PC-3 (cell line): ENCODE measurements around the gene CHRNG. TPM values are rescaled to one million over a fixed set of nuclear protein-coding genes. Genes with fewer than 3 reads are reported as not detected.

ENCODE experiments used
- ATAC-seq: fragments of 200-7000 bp; cut with Tn5 transposase; 2 replicates; pipeline ENCODE4 v1.9.1; 2020; ENCODE audit warnings: mild to moderate bottlenecking, moderate library complexity
- BruUV-seq: library from RNA; stranded (reverse); fragments of 400-500 nt; replicated peaks from 2 replicates; lab custom pipeline; 2021; lab: Mats Ljungman, UMichigan
- CTCF ChIA-PET: fragments of 300-600 bp; sonication (Branson Sonifier 250); formaldehyde crosslinking; loops from one replicate; lab custom pipeline; 2022; ENCODE audit warnings: antibody characterized with exemption; lab: Charles Lee
- POLR2A ChIA-PET: fragments of 300-600 bp; sonication (Branson Sonifier 250); formaldehyde crosslinking; loops from one replicate; lab custom pipeline; 2022; ENCODE audit warnings: antibody characterized with exemption; ENCODE audit not compliant: unreplicated experiment; lab: Charles Lee
- DNase-seq: peaks from one replicate; pipeline ENCODE4 v3.0.0-alpha.2; 2015
- H2AFZ ChIP-seq: fragments of 300-600 bp; sonication (generic); 2 replicates; pipeline ENCODE4 v1.6.0; 2016; ENCODE audit warnings: antibody characterized with exemption, low read length
- H3F3A ChIP-seq: fragments of 300-600 bp; sonication (generic); one replicate; pipeline ENCODE4 v1.6.0; 2017; ENCODE audit warnings: antibody characterized with exemption, low read length, control low read depth, mild to moderate bottlenecking; ENCODE audit not compliant: unreplicated experiment
- H3K27ac ChIP-seq: fragments of 300-600 bp; sonication (generic); 2 replicates; pipeline ENCODE4 v1.5.1; 2016; ENCODE audit warnings: mild to moderate bottlenecking, low read length
- H3K27me3 ChIP-seq: fragments of 300-600 bp; sonication (generic); 2 replicates; pipeline ENCODE4 v1.6.1; 2016; ENCODE audit warnings: low read length, mixed read lengths
- H3K36me3 ChIP-seq: fragments of 300-600 bp; sonication (generic); 2 replicates; pipeline ENCODE4 v1.6.1; 2016; ENCODE audit warnings: low read depth, mixed run types, low read length, mixed read lengths
- H3K4me1 ChIP-seq: fragments of 300-600 bp; sonication (generic); 2 replicates; pipeline ENCODE4 v1.5.1; 2016; ENCODE audit warnings: low read length; ENCODE audit not compliant: insufficient read depth
- H3K4me2 ChIP-seq: fragments of 300-600 bp; sonication (generic); 2 replicates; pipeline ENCODE4 v1.6.0; 2016; ENCODE audit warnings: low read length
- H3K4me3 ChIP-seq: fragments of 300-600 bp; sonication (generic); 2 replicates; pipeline ENCODE4 v1.5.1; 2016; ENCODE audit warnings: mild to moderate bottlenecking, low read length, mixed read lengths
- H3K79me2 ChIP-seq: fragments of 300-600 bp; sonication (generic); 2 replicates; pipeline ENCODE4 v1.6.1; 2017; ENCODE audit warnings: low read length, mixed read lengths
- H3K9ac ChIP-seq: fragments of 300-600 bp; sonication (generic); 2 replicates; pipeline ENCODE4 v1.6.0; 2016; ENCODE audit warnings: mild to moderate bottlenecking, low read length
- H3K9me2 ChIP-seq: fragments of 300-600 bp; sonication (generic); replicated peaks from 2 replicates; pipeline ENCODE4 v1.6.1; 2016; ENCODE audit warnings: mixed run types, low read length, mixed read lengths
- H3K9me3 ChIP-seq: fragments of 300-600 bp; sonication (generic); 2 replicates; pipeline ENCODE4 v1.6.1; 2016; ENCODE audit warnings: low read length, mixed read lengths
- H4K20me1 ChIP-seq: fragments of 300-600 bp; sonication (generic); 2 replicates; pipeline ENCODE4 v1.6.1; 2016; ENCODE audit warnings: low read length, mixed read lengths
- EZH2 ChIP-seq: fragments of 300-600 bp; sonication (generic); IDR thresholded peaks from one replicate; pipeline ENCODE4 v1.6.1; 2017; ENCODE audit warnings: antibody characterized with exemption, mild to moderate bottlenecking, low read length; ENCODE audit not compliant: unreplicated experiment
- EZH2phosphoT487 ChIP-seq: fragments of 300-600 bp; sonication (generic); IDR thresholded peaks from 2 replicates; pipeline ENCODE4 v1.6.1; 2018; ENCODE audit warnings: mild to moderate bottlenecking, antibody characterized with exemption, low read length, borderline replicate concordance
- intact Hi-C: fragments of 100-400 bp; cut with micrococcal nuclease; formaldehyde crosslinking; loops from 2 replicates; pipeline ENCODE4 v1.9.0; 2023
- total RNA-seq: library from RNA; depleted of rRNA; stranded (reverse); fragments of >200 nt; gene quantifications from 2 replicates; pipeline ENCODE4 v1.2.3, GENCODE V29; 2014
- TF ChIP-seq, protein P1 (sequence below): fragments of 300-600 bp; sonication (generic); conservative IDR thresholded peaks from 2 replicates; pipeline ENCODE4 v1.5.1; 2017; ENCODE audit warnings: antibody characterized with exemption, low read depth, mild to moderate bottlenecking, low read length

CHRNG gene
- total RNA-seq, 1 experiment from 2014 or later, result not detected

DNA sequence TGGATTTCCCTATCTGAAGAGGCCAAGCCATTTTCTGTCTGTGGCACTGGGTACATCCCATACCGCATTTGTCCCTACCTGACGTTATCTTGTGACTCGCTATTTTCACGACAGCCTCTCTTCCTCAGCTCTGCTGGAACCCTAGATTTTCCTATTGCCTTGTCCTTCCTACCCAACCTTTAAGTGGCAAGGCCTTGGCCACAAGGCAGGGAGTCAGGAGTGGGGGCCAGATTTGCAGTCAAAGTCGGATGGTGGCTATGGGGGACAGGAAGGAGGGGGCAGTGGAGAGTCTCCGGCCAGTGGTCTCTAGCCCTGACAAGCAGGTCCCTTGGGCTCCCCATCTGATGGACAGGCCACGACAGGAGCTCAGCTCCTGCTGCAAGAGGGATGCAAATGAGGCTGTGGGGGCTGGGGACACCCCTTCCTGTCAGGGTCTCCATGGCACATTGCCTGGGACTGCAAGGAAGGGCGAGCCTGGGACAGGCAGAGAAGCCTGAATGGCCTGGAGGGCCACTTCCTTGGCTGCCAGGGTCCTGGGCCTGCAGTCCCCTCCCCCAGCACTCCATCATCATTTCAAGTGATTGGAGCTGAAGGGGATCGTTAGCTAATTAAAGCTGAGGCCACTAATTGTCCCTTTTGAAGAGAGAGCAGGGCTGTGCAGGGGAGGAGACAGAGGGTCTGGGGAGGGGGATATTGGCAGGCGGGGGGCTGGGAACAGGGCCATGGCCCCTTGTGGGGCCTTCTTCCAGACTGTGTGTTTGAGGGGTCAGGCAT, 45.6 kb upstream of the CHRNG start:
- TF ChIP-seq EZH2phosphoT487 (no peak), EZH2 (no peak)
- TF ChIP-seq, protein P1, sequence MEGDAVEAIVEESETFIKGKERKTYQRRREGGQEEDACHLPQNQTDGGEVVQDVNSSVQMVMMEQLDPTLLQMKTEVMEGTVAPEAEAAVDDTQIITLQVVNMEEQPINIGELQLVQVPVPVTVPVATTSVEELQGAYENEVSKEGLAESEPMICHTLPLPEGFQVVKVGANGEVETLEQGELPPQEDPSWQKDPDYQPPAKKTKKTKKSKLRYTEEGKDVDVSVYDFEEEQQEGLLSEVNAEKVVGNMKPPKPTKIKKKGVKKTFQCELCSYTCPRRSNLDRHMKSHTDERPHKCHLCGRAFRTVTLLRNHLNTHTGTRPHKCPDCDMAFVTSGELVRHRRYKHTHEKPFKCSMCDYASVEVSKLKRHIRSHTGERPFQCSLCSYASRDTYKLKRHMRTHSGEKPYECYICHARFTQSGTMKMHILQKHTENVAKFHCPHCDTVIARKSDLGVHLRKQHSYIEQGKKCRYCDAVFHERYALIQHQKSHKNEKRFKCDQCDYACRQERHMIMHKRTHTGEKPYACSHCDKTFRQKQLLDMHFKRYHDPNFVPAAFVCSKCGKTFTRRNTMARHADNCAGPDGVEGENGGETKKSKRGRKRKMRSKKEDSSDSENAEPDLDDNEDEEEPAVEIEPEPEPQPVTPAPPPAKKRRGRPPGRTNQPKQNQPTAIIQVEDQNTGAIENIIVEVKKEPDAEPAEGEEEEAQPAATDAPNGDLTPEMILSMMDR, result no peak
- Histone ChIP-seq H3K4me2 (no peak overlapping the region), H3K27ac (no peak overlapping the region), H3K4me1 (no peaks in the 10 kb centered on the region), H3K9me3 (no peaks in the 10 kb centered on the region), H3K36me3 (no peaks in the 10 kb centered on the region), H3K27me3 (no peaks in the 10 kb centered on the region), H3K79me2 (no peaks in the 10 kb centered on the region), H4K20me1 (no peaks in the 10 kb centered on the region), H3K9me2 (no peaks in the 10 kb centered on the region), H3F3A (no peaks in the 10 kb centered on the region), H2AFZ (no peak overlapping the region), H3K4me3 (no peak overlapping the region), H3K9ac (no peak overlapping the region)
- intact Hi-C loops, result no loop called here
- POLR2A ChIA-PET, result no interaction called here
- no peak for DNase-seq
- BruUV-seq, result no TSS peak
- ATAC-seq, result no peak
- CTCF ChIA-PET, result no interaction called here

GRCh38 chr2:232494542-232494941, 45.0 kb upstream of the CHRNG start:
- Histone ChIP-seq H3F3A (no peaks in the 10 kb centered on the region), H3K4me2 (no peak overlapping the region), H3K4me1 (no peaks in the 10 kb centered on the region), H4K20me1 (no peaks in the 10 kb centered on the region), H3K9ac (no peak overlapping the region), H3K27me3 (no peaks in the 10 kb centered on the region), H3K36me3 (no peaks in the 10 kb centered on the region), H2AFZ (no peak overlapping the region), H3K27ac (no peak overlapping the region), H3K4me3 (no peak overlapping the region), H3K9me3 (no peaks in the 10 kb centered on the region), H3K79me2 (no peaks in the 10 kb centered on the region), H3K9me2 (no peaks in the 10 kb centered on the region)
- no peak for TF ChIP-seq EZH2phosphoT487
- TF ChIP-seq, protein P1, result no peak
- no peak for TF ChIP-seq EZH2
- intact Hi-C loops, result no loop called here
- ChIA-PET CTCF (no interaction called here), POLR2A (no interaction called here)
- ATAC-seq, result no peak
- DNase-seq, result no peak
- BruUV-seq, result no TSS peak

DNA sequence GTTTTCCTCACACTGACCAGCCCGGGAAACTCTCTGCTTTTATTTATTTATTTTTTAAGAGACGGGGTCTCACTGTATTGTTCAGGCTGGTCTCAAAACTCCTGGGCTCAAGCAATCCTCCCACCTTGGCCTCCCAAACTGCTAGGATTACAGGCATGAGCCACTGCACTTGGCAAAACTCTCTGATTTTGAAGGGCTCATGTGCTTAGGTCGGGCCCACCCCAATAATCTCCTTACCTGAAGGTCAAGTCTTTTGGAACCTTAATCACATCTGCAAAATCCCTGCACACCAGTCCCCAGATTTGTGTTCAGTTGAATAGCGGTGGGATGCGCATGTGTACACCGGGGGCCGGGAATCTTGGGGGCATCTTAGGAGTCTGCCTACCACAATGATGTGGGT, 44.2 kb upstream of the CHRNG start:
- Histone ChIP-seq H3K4me3 (no peak overlapping the region), H3K4me2 (no peak overlapping the region), H3K9me3 (no peaks in the 10 kb centered on the region), H4K20me1 (no peaks in the 10 kb centered on the region), H3K4me1 (no peaks in the 10 kb centered on the region), H3K27ac (no peak overlapping the region), H2AFZ (no peak overlapping the region), H3K9me2 (no peaks in the 10 kb centered on the region), H3K79me2 (no peaks in the 10 kb centered on the region), H3K9ac (no peak overlapping the region), H3F3A (no peaks in the 10 kb centered on the region), H3K27me3 (no peaks in the 10 kb centered on the region), H3K36me3 (no peaks in the 10 kb centered on the region)
- intact Hi-C loops, result no loop called here
- TF ChIP-seq EZH2phosphoT487 (no peak), EZH2 (no peak)
- TF ChIP-seq, protein P1, result no peak
- POLR2A ChIA-PET, result no interaction called here
- ATAC-seq, result no peak
- DNase-seq, result no peak
- no TSS peak for BruUV-seq
- CTCF ChIA-PET, result no interaction called here
